GM12874 (cell line): Measurements from ENCODE around the gene ELF2.

Source experiments
- CTCF ChIP-seq: IDR thresholded peaks from 2 replicates; pipeline ENCODE4 v1.5.1; 2011; ENCODE audit warnings: low read depth, mild to moderate bottlenecking, control low read depth, low read length, moderate library complexity; ENCODE audit not compliant: insufficient read depth

The ELF2 gene

GRCh38 chr4:139011225-139011950 is 165.6 kb downstream of the ELF2 start:
- TF ChIP-seq CTCF = no peak

- TF ChIP-seq CTCF = no peak
Measured at GRCh38 chr4:139009702-139010101, 167.3 kb downstream of the ELF2 start.

- TF ChIP-seq CTCF = no peak
Measured at GRCh38 chr4:139007640-139008039, 169.4 kb downstream of the ELF2 start.
